Bone marrow (tissue), 2 donors: ENCODE results near the gene INHBB.
"Not testable (repeated sequence)": the region's sequence is repeated elsewhere in the genome, so short reads cannot be mapped to it uniquely, and the experiment has no call there.

ENCODE experiments used
- DNase-seq, 2 donors: peaks; one replicate each; lab custom pipeline; 2025; lab: John Stamatoyannopoulos, UW

INHBB gene

GRCh38 chr2:120346026-120346666 is at the start of gene INHBB:
INHBB (plus strand) TSS chr2:120346136; CDS start chr2:120346189, 53 bp downstream.
- DNase-seq = no peak

- no peak for DNase-seq
Observed at GRCh38 chr2:120298173-120298835, 47.6 kb upstream of the INHBB start.

- no peak for DNase-seq
Observed at GRCh38 chr2:120299004-120299403, 46.9 kb upstream of the INHBB start.

GRCh38 chr2:120299561-120299960 is 46.4 kb upstream of the INHBB start:
- no peak for DNase-seq

- DNase-seq = no peak
Observed at GRCh38 chr2:120300385-120300784, 45.6 kb upstream of the INHBB start.

- no peak for DNase-seq
Observed at GRCh38 chr2:120301284-120301683, 44.7 kb upstream of the INHBB start.

GRCh38 chr2:120302301-120302700 is 43.6 kb upstream of the INHBB start:
- DNase-seq = no peak

GRCh38 chr2:120303177-120303576 is 42.8 kb upstream of the INHBB start:
- no peak for DNase-seq

GRCh38 chr2:120305296-120305695 is 40.6 kb upstream of the INHBB start:
- DNase-seq = no peak

GRCh38 chr2:120305937-120306490 is 39.9 kb upstream of the INHBB start:
- DNase-seq = peak in 1 of 2 donors; percentile 28

GRCh38 chr2:120307482-120307881 is 38.5 kb upstream of the INHBB start:
- no peak for DNase-seq

GRCh38 chr2:120308038-120308910 is 37.7 kb upstream of the INHBB start:
- no peak for DNase-seq

- DNase-seq = no peak
Observed at GRCh38 chr2:120310136-120310535, 35.8 kb upstream of the INHBB start.

- DNase-seq = not testable (repeated sequence)
Observed at GRCh38 chr2:120310841-120311240, 35.1 kb upstream of the INHBB start.

- no peak for DNase-seq
Observed at GRCh38 chr2:120312076-120312475, 33.9 kb upstream of the INHBB start.

- DNase-seq = peak; percentile 18 to 57
Observed at GRCh38 chr2:120312860-120313694, 32.9 kb upstream of the INHBB start.

- no peak for DNase-seq
Observed at GRCh38 chr2:120313695-120314615, 32.0 kb upstream of the INHBB start.

GRCh38 chr2:120314690-120315366 is 31.1 kb upstream of the INHBB start:
- no peak for DNase-seq

- DNase-seq = no peak
Observed at GRCh38 chr2:120315367-120316033, 30.4 kb upstream of the INHBB start.
